Tibial artery (tissue), 4 donors: ENCODE data around the gene MPC2.

Experiments
- DNase-seq, 2 donors: peaks; one replicate each; pipeline ENCODE4 v3.0.0-alpha.2; 2019
- H3K27ac ChIP-seq, 2 donors: fragments of 200-600 bp; sonication (generic) in 1 of 2; 1 replicate in 1 of 2; 2 replicates in 1 of 2; pipeline ENCODE4 v1.5.1; 2018 to 2019; ENCODE audit warnings: mild to moderate bottlenecking in 1 of 2
- H3K27me3 ChIP-seq, 2 donors: fragments of 200-600 bp; sonication (generic) in 1 of 2; one replicate each; pipeline versions ENCODE4 v1.5.1 to v1.6.0; 2016 to 2019
- H3K36me3 ChIP-seq, 3 donors: fragments of 200-600 bp; sonication (generic) in 2 of 3; one replicate each; pipeline ENCODE4 v1.5.1; 2016 to 2019; ENCODE audit warnings: mild to moderate bottlenecking in 2 of 3
- H3K4me1 ChIP-seq, 4 donors: fragments of 200-600 bp; sonication (generic) in 2 of 4; 1 replicate in 3 of 4; 2 replicates in 1 of 4; pipeline ENCODE4 v1.5.1; 2016 to 2019
- H3K4me3 ChIP-seq, 2 donors: fragments of 200-600 bp; sonication (generic) in 1 of 2; 1 replicate in 1 of 2; 2 replicates in 1 of 2; pipeline ENCODE4 v1.5.1; 2018 to 2019; ENCODE audit warnings: mild to moderate bottlenecking in 2 of 2
- H3K9me3 ChIP-seq, 3 donors: fragments of 200-600 bp; sonication (generic) in 1 of 3; one replicate each; pipeline ENCODE4 v1.5.1; 2016 to 2019
- intact Hi-C: fragments of 100-400 bp; cut with DNase I; formaldehyde crosslinking; loops from one replicate; pipeline ENCODE4 v1.15.0; 2023; ENCODE audit warnings: low total_unique reads
- TF ChIP-seq, protein P1 (sequence below), 2 experiments: fragments of 200-600 bp in 1 of 2; fragments of 450-650 bp in 1 of 2; IDR thresholded peaks; one replicate each; pipeline ENCODE4 v1.5.1; 2017 to 2019; ENCODE audit warnings: antibody characterized with exemption in 2 of 2, mild to moderate bottlenecking in 1 of 2, moderate library complexity in 1 of 2

The MPC2 gene

DNA sequence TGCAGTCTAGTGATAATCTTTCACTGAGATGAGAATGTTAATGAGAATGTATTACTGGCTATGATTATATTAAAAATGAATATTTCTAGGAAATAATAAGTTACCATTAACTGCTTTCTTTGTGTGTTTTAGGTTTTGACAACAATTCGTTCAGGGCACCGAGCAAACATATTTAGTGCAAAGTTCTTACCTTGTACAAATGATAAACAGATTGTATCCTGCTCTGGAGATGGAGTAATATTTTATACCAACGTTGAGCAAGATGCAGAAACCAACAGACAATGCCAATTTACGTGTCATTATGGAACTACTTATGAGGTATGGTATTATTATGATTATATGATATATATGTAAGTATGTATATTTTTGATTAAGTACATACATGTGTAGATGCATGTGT lies 37.8 kb upstream of the MPC2 start:
- DNase-seq, result no peak
- Histone ChIP-seq H3K27me3 (no peaks in the 10 kb centered on the region), H3K27ac (no peak overlapping the region), H3K4me1 (no peaks in the 10 kb centered on the region), H3K36me3 (peaks cover 6 to 23% (median 17%) of the 10 kb centered on the region in 3 donors), H3K9me3 (no peaks in the 10 kb centered on the region), H3K4me3 (no peak overlapping the region)
- TF ChIP-seq, protein P1, sequence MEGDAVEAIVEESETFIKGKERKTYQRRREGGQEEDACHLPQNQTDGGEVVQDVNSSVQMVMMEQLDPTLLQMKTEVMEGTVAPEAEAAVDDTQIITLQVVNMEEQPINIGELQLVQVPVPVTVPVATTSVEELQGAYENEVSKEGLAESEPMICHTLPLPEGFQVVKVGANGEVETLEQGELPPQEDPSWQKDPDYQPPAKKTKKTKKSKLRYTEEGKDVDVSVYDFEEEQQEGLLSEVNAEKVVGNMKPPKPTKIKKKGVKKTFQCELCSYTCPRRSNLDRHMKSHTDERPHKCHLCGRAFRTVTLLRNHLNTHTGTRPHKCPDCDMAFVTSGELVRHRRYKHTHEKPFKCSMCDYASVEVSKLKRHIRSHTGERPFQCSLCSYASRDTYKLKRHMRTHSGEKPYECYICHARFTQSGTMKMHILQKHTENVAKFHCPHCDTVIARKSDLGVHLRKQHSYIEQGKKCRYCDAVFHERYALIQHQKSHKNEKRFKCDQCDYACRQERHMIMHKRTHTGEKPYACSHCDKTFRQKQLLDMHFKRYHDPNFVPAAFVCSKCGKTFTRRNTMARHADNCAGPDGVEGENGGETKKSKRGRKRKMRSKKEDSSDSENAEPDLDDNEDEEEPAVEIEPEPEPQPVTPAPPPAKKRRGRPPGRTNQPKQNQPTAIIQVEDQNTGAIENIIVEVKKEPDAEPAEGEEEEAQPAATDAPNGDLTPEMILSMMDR (IDR thresholded peaks at IDR 0.05), result no peak
- intact Hi-C loops, result no loop called here

DNA sequence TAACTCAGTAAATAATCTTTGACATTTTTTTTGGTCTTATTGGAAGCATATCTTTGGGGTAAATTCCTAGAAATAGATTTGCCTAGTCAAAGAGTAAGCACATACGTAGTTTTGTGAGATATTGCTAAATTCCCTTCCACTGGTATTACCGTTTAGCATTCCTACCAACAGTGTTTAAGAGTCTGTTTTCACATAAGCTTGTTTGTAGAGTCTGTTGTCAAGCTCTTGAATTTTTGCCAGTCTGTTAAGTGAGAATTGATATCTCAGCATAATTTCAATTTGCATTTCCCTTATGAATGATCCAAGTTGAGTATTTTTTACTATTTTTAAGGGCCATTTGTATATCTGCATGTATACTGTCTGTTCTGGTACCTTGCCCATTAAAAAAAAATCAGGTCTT lies 37.0 kb upstream of the MPC2 start:
- no peaks in the 10 kb centered on the region for H3K9me3 ChIP-seq
- H3K36me3 ChIP-seq, result peaks cover 6 to 21% (median 14%) of the 10 kb centered on the region in 3 donors
- TF ChIP-seq, protein P1 (IDR thresholded peaks at IDR 0.05), result no peak
- intact Hi-C loops, result no loop called here
- no peaks in the 10 kb centered on the region for H3K27me3 ChIP-seq
- no peak overlapping the region for H3K27ac ChIP-seq
- no peak overlapping the region for H3K4me3 ChIP-seq
- DNase-seq, result no peak
- no peaks in the 10 kb centered on the region for H3K4me1 ChIP-seq

DNA sequence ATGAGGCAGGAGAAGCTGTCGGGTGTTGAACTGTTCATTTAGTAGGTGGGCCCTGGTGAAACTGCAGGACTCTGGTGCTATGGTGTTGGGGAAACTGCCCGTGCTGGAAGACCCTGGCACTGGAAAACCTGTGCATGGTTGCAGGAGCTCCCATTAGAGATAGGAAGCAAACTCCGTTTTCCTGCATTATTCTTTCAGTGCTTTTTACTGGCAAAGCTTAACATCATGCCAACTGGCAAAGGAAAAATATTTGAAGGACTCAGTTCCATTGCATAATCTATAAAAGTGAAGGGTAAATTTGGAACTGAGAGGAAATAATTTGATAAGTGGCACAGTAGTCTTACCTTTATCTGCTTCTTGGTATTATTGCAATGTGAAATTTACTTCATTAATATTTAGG lies 31.7 kb upstream of the MPC2 start:
- peaks cover 0 to 12% (median 12%) of the 10 kb centered on the region in 3 donors for H3K36me3 ChIP-seq
- no peak for DNase-seq
- H3K4me3 ChIP-seq, result no peak overlapping the region
- H3K9me3 ChIP-seq, result no peaks in the 10 kb centered on the region
- H3K27ac ChIP-seq, result no peak overlapping the region
- intact Hi-C loops, result no loop called here
- H3K27me3 ChIP-seq, result no peaks in the 10 kb centered on the region
- peaks cover 0 to 4% (median 0%) of the 10 kb centered on the region in 4 donors for H3K4me1 ChIP-seq
- TF ChIP-seq, protein P1 (IDR thresholded peaks at IDR 0.05), result no peak

DNA sequence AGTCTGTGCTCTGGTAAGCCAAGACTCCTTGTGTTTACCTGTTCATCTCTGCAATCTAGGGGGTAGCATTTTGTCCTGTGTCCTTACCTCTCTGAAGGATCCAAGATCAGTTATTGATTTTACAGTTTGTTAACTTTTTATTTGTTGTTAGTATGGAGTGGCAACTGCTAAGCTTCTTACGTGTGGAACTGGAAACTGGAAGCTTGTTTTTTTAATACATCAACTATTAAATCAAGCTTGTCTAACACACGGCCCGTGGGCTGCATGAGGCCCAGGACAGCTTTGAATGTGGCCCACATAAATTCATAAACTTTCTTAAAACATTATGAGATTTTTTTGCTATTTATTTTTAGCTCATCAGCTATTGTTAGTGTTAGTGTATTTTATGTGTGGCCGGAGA lies 29.2 kb upstream of the MPC2 start:
- TF ChIP-seq, protein P1 (IDR thresholded peaks at IDR 0.05), result no peak
- no peaks in the 10 kb centered on the region for H3K27me3 ChIP-seq
- H3K4me1 ChIP-seq, result peaks cover 0 to 4% (median 0%) of the 10 kb centered on the region in 4 donors
- no peak overlapping the region for H3K27ac ChIP-seq
- peaks cover 0 to 12% (median 8%) of the 10 kb centered on the region in 3 donors for H3K36me3 ChIP-seq
- intact Hi-C loops, result no loop called here
- H3K9me3 ChIP-seq, result no peaks in the 10 kb centered on the region
- DNase-seq, result no peak
- no peak overlapping the region for H3K4me3 ChIP-seq

DNA sequence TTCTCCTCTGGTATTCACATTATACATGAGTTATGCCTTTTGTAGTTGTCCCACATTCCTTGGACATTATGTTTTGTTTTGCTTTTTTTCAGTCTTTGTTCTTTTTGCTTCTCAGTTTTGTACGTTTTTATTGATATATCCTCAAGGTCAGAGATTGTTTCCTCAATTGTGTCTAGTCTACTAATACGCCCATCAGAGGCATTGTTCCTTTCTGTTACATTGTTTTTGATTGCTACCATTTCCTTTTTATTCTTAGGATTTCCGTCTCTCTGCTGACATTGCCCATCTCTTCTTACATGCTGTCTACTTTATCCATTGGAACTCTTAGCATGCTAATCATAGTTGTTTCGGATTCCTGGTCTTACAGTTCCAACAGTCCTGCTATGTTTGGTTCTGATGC lies 27.8 kb upstream of the MPC2 start:
- no peaks in the 10 kb centered on the region for H3K27me3 ChIP-seq
- intact Hi-C loops, result no loop called here
- TF ChIP-seq, protein P1 (IDR thresholded peaks at IDR 0.05), result no peak
- no peak overlapping the region for H3K27ac ChIP-seq
- H3K4me3 ChIP-seq, result no peak overlapping the region
- peaks cover 0 to 4% (median 0%) of the 10 kb centered on the region in 4 donors for H3K4me1 ChIP-seq
- H3K9me3 ChIP-seq, result no peaks in the 10 kb centered on the region
- H3K36me3 ChIP-seq, result peaks cover 0 to 9% (median 8%) of the 10 kb centered on the region in 3 donors
- DNase-seq, result no peak

DNA sequence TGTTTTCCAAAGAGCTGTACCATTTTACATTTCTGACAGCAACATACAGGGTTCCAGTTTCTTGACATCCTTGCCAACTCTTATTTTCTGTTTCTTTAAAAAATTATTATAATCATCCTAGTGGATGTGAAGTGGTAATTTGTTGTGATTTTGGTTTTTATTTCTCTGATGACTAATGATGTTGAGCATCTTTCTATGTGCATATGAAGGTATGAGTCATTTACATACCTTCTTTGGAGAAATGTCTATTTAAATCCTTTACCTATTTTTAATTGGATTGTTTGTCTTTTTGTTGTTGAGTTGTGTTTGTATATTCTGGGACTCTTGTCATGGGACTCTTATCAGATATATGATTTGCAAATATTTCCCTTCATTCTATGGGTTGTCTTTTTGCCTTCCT lies 20.8 kb upstream of the MPC2 start:
- Histone ChIP-seq H3K4me1 (no peaks in the 10 kb centered on the region), H3K9me3 (no peaks in the 10 kb centered on the region), H3K27ac (no peak overlapping the region), H3K27me3 (no peaks in the 10 kb centered on the region), H3K4me3 (no peak overlapping the region), H3K36me3 (peaks cover 18 to 24% (median 22%) of the 10 kb centered on the region in 3 donors)
- intact Hi-C loops, result no loop called here
- DNase-seq, result no peak
- TF ChIP-seq, protein P1 (IDR thresholded peaks at IDR 0.05), result no peak
